IPS-NIHi7 (cell line): ENCODE measurements around the gene GPATCH8.
A peak's percentile ranks its signal among the peaks of the same experiment; 100 is the strongest.
"Not testable (repeated sequence)": the region's sequence is repeated elsewhere in the genome, so short reads cannot be mapped to it uniquely, and the experiment has no call there.

Experiments
- DNase-seq: peaks from one replicate; pipeline ENCODE4 v3.0.0; 2012; ENCODE audit warnings: mixed read lengths; ENCODE audit errors: extremely low spot score

GPATCH8 gene

GRCh38 chr17:44397479-44398440 lies 105.4 kb downstream of the GPATCH8 start:
- DNase-seq = peak; percentile 4

DNA sequence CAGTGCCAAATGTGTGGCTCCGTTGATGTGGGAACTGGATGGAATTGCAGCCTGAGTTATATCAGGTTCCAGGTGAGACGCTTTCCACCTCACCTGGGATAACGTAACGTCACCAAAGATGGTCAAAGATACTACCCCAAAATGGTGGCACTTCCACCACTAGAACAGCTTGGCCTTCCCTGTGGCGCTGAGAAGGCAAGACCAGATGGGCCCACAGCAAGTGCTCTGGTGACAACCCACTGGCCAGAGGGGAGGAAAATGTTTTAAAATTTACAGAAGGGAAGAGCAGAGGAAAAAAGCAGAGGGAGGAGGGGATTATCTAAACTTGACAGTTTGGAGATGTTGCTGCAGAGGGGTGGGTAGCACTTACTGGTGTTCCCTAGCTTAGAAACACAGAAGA lies 106.3 kb downstream of the GPATCH8 start:
- DNase-seq = peak; percentile 1

DNA sequence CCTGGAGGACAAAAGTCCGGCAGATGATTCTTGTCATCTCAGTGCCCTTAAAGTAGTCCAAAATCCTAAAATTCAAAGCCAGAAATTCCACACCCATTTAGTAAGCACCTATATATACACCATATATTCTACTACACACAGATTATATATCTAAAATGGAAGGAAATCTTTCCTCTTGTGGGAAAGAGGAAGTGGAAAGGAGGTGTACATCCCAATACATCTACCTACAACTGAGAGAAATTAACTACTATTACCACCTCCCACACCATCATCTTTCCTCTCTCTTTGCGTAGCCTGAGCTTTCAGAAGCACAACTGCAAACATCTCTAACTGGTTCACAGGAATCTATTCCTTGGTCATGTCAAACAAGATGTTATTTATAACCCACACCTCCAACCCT lies 108.4 kb downstream of the GPATCH8 start:
- no peak for DNase-seq

DNA sequence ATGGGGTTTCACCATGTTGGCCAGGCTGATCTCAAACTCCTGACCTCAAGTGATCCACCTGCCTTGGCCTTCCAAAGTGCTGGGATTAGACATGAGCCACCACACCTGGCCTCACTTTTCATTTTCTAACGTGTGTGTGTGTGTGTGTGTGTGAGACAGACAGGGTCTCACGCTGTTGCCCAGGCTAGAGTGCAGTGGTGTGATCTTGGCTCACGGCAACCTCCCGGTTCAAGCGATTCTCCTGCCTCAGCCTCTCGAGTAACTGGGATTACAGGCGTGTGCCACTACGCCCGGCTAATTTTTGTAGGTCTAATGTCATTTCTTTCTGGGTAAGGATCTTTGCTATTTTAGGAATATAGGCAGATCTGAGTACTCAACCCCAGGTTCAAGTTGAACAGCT lies 109.1 kb downstream of the GPATCH8 start:
- not testable (repeated sequence) for DNase-seq

DNA sequence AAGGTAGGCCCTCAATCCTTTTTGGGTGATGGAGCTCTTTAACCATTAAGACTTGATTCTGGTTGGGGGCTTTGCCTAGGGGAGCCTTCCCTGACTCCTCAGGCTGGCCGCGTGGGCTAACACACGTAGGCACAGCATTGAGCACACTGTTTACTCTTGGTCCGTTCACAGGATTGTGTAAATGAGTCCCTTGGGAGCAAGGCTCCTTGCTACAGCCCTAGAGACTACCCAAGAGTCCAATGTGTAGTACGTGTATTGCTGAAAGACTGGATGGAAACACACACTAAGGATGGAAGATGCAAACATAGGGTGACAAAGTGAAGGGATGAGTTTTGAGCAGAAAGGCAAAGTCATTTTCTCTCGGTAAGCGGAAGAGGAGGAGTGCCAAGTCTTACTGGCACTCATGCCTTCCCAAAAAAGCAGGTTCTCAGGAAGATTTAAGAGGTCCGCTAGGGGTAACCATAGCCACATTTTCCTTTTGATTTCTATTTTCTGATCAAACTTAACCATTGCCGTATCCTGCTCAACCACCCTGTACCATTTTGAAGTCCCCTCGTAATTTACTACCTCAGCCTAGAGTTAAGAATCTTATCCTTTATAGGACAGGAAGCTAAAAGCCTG lies 112.8 kb downstream of the GPATCH8 start:
- DNase-seq = no peak

DNA sequence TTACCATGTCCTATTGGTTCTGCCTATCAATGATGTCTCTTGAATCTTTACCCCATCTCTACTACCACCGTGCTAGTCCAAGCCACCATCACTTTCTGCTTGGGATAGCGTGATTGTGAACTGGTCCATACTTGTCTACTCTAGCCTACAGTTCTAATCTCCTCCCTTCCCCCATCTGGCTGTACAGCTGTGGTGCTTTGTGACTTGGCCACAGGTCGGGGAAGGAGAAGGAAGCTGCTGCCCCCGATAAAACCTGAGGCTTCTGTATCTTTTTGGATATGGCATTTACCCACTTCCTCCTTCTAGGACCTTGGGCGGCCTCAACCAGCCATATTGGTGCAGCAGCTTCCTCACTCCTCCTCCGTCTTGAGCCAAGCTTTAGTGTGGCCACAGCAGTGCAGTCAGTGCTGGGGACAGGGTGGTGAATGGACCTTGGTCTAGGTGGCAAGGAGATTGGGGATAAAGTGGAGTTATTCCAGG lies 113.4 kb downstream of the GPATCH8 start:
- no peak for DNase-seq

- DNase-seq = no peak
Measured at GRCh38 chr17:44389281-44389680, 113.9 kb downstream of the GPATCH8 start, which contains the start of gene ITGA2B. Gene ITGA2B (minus strand): TSS chr17:44389649. CDS start chr17:44389473, 176 bp downstream.

- DNase-seq = no peak
Measured at GRCh38 chr17:44387804-44388203, 115.4 kb downstream of the GPATCH8 start.

GRCh38 chr17:44386182-44386525 lies 117.1 kb downstream of the GPATCH8 start:
- DNase-seq = no peak

GRCh38 chr17:44385287-44386181 lies 117.7 kb downstream of the GPATCH8 start:
- peak; percentile 95 for DNase-seq

DNA sequence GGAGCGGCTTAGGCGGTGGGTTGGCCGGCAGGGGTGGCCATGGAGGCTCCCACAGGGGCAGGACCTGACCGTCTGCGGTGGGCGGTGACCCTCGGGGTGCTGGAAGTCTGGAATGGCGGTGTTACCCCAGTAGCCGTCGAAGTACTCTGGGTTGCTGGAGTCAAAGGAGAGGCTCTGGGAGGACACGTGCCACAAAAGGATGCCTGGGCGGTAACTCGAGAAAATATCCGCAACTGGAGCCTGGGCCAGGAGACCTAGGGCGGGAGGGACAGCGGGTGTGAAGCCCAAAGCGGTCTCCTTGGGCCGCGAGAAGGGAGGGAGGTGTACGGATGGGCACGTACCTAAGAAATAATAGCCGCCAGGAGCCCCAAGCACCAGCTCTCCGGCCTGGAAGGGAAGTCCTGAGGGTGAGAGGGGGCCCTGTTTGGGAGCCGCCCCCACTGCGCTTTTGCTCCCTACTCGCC lies 118.4 kb downstream of the GPATCH8 start:
- peak; percentile 34 for DNase-seq

GRCh38 chr17:44384281-44384822 lies 118.9 kb downstream of the GPATCH8 start:
- no peak for DNase-seq

DNA sequence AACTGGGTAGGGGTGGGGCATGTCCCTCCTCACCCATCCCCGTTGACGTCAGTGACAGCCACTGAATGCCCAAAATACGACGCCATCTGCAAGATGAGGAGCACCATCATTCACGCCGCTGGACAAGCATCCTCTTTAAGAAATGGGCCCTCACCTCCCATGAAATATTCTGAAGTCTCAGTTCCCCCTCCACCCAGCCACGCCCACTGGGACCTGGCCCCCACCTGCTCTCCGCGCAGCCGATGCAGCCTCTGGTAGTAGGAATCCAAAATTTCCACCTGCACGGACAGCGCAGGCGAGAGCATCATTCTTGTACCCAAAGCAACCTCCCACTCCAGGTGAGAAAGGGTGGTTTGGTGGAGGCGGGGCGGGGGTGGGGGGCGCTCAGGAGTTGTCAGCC lies 119.3 kb downstream of the GPATCH8 start:
- DNase-seq = no peak

DNA sequence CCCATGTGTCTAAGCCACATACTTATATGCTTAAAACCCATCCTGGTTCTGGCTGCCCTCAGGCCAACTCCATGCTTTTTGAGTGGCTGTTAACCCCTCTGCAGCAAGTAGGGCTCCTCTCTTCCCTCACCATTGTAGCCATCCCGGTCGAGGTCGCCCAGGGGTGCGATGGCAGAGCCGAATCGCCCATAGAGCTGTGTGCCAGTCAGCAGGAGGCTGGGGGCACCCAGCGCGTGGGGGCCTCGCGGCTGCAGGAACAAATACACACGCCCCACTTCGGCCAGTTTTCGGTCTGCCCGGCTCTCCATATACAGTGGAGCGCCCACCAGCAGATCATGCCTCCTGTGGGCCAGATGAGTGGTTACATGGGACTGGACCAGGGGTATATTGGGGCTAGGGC lies 119.8 kb downstream of the GPATCH8 start:
- no peak for DNase-seq

- no peak for DNase-seq
Measured at GRCh38 chr17:44382917-44383316, 120.3 kb downstream of the GPATCH8 start.

DNA sequence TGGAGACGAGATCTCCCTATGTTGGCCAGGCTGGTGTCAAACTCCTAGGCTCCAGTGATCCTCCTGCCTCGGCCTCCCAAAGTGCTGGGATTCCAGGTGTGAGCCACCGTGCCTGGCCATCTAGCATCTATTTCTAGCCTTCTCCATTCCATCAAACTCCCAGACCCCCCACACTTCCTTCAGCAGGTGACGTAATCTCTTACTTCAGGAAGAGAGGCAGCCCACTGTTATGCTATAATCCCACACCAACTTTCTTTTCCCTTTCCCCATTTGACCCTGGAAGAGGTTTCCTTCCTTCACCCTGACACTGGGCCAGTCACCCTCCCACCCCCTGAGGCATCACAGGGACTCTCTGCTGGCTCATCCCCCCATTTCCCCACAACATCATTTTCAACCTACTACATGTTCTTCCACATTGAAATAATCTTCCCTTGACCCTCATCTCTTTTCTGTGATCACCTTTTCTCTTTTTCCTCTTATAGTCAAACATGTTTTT lies 121.3 kb downstream of the GPATCH8 start:
- no peak for DNase-seq

GRCh38 chr17:44380767-44381166 lies 122.4 kb downstream of the GPATCH8 start:
- no peak for DNase-seq

DNA sequence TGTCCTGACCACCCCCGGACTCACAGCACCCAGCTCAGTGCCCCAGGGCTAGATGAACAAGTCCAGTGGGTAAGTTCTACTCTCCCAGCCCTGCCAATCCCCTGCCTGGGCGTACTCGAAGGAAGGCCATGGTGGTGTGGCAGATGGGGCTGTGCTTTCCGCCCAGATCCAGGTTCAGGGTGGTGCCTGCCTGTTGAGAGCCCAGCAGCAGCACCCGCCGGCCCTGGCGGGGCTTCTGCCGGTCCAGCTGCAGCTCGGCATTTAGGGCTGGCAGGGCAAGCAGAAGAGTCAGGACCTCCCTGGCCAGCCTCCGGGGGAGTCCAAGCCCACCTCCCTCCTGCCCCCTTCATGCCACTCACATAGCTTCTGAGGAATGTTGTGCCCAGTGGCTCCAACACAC lies 123.3 kb downstream of the GPATCH8 start:
- DNase-seq = no peak

- DNase-seq = no peak
Measured at GRCh38 chr17:44378171-44378705, 125.0 kb downstream of the GPATCH8 start.

DNA sequence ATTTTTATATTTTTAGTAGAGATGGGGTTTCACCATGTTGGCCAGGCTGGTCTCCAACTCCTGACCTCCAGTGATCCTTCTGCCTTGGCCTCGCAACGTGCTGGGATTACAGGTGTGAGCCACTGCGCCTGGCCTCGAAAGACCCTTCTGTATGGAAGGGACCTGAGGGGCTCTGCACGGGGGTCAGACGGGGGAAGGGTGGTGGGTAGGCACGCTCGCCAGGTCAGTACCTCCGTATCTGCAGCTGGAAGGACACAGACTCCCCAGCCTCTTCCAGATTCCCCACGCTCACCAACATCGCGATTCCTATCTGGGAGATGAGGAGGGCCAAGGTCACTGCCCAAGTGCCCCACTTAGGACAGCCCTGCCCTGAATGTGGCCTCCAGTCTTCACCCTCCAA lies 126.4 kb downstream of the GPATCH8 start:
- no peak for DNase-seq

- peak; percentile 84 for DNase-seq
Measured at GRCh38 chr17:44376124-44376523, 127.1 kb downstream of the GPATCH8 start.
